Measurements from ENCODE around the gene CDHR2. TPM values are rescaled to one million over a fixed set of nuclear protein-coding genes. Genes with fewer than 3 reads are reported as not detected.

Gene CDHR2
- total RNA-seq, 4 donors from 2014 or later, result not detected

DNA sequence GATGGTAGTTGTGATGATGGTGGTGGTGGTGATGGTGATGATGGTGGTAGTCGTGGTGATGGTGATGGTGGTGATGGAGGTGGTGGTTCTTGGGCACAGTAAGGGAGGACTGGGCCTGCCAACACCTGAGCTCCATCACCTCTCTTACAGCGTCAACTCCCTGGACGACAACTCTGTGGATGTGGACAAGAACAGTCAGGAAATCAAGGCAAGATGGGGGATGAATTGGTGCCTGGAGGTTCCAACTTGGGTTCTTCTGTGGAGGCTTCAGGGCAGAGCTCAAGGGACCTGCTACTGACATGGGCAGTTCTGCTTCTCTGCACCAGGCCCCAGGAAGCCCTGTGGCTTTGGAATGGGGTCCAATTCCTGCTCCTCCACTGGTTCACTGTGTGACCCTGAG lies 43.4 kb downstream of the CDHR2 start:
- WGBS, 2 donors, result 92 to 95% methylated on average over 3 of the region's 3 CpGs
- no peak for DNase-seq (ENCODE audit: low spot score in 2 of 2)
- Histone ChIP-seq H3K27me3 (peaks cover 0 to 19% of the 10 kb centered on the region in 2 donors), H3K4me3 (no peak overlapping the region), H3K9me3 (no peaks in the 10 kb centered on the region), H3K27ac (no peak overlapping the region), H3K4me1 (peaks cover 0 to 10% (median 1%) of the 10 kb centered on the region in 4 donors), H3K36me3 (no peaks in the 10 kb centered on the region)
- TF ChIP-seq, protein P1, sequence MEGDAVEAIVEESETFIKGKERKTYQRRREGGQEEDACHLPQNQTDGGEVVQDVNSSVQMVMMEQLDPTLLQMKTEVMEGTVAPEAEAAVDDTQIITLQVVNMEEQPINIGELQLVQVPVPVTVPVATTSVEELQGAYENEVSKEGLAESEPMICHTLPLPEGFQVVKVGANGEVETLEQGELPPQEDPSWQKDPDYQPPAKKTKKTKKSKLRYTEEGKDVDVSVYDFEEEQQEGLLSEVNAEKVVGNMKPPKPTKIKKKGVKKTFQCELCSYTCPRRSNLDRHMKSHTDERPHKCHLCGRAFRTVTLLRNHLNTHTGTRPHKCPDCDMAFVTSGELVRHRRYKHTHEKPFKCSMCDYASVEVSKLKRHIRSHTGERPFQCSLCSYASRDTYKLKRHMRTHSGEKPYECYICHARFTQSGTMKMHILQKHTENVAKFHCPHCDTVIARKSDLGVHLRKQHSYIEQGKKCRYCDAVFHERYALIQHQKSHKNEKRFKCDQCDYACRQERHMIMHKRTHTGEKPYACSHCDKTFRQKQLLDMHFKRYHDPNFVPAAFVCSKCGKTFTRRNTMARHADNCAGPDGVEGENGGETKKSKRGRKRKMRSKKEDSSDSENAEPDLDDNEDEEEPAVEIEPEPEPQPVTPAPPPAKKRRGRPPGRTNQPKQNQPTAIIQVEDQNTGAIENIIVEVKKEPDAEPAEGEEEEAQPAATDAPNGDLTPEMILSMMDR (IDR thresholded peaks at IDR 0.05), result no peak
- no peak for TF ChIP-seq EP300 (IDR thresholded peaks at IDR 0.05)
- no peak for TF ChIP-seq POLR2A (IDR thresholded peaks at IDR 0.05)

- Histone ChIP-seq H3K27ac (no peak overlapping the region), H3K9me3 (no peaks in the 10 kb centered on the region), H3K36me3 (no peaks in the 10 kb centered on the region), H3K4me1 (peaks cover 0 to 10% (median 1%) of the 10 kb centered on the region in 4 donors), H3K4me3 (no peak overlapping the region), H3K27me3 (peaks cover 0 to 26% of the 10 kb centered on the region in 2 donors)
- WGBS, 2 donors, result 87 to 92% methylated on average over 12 of the region's 12 CpGs
- no peak for DNase-seq (ENCODE audit: low spot score in 2 of 2)
- no peak for TF ChIP-seq EP300 (IDR thresholded peaks at IDR 0.05)
- TF ChIP-seq, protein P1 (IDR thresholded peaks at IDR 0.05), result no peak
- TF ChIP-seq POLR2A (IDR thresholded peaks at IDR 0.05), result no peak
Measured at GRCh38 chr5:176593273-176593869, 44.2 kb downstream of the CDHR2 start.

- TF ChIP-seq EP300 (IDR thresholded peaks at IDR 0.05) (no peak), POLR2A (IDR thresholded peaks at IDR 0.05) (no peak)
- TF ChIP-seq, protein P1 (IDR thresholded peaks at IDR 0.05), result no peak
- H3K9me3 ChIP-seq, result no peaks in the 10 kb centered on the region
- H3K36me3 ChIP-seq, result no peaks in the 10 kb centered on the region
- DNase-seq (ENCODE audit: low spot score in 2 of 2), result no peak
- no peak overlapping the region for H3K27ac ChIP-seq
- peaks cover 0 to 30% of the 10 kb centered on the region in 2 donors for H3K27me3 ChIP-seq
- whole genome bisulfite sequencing, 2 donors, result 82 to 88% methylated on average over 8 of the region's 8 CpGs
- peaks cover 0 to 10% (median 1%) of the 10 kb centered on the region in 4 donors for H3K4me1 ChIP-seq
- no peak overlapping the region for H3K4me3 ChIP-seq
Measured at GRCh38 chr5:176594554-176594953, 45.4 kb downstream of the CDHR2 start.

GRCh38 chr5:176595386-176595943 lies 46.3 kb downstream of the CDHR2 start:
- peaks cover 0 to 10% (median 1%) of the 10 kb centered on the region in 4 donors for H3K4me1 ChIP-seq
- no peak overlapping the region for H3K4me3 ChIP-seq

More at GRCh38 chr5:176595386-176595943, 46.3 kb downstream of the CDHR2 start:
- Histone ChIP-seq H3K27ac (no peak overlapping the region), H3K27me3 (peaks cover 0 to 30% of the 10 kb centered on the region in 2 donors), H3K9me3 (no peaks in the 10 kb centered on the region), H3K36me3 (no peaks in the 10 kb centered on the region)
- DNase-seq (ENCODE audit: low spot score in 2 of 2), result no peak
- WGBS, 2 donors, result 71 to 93% methylated on average over 11 of the region's 11 CpGs
- TF ChIP-seq EP300 (IDR thresholded peaks at IDR 0.05) (no peak), POLR2A (IDR thresholded peaks at IDR 0.05) (no peak)
- TF ChIP-seq, protein P1 (IDR thresholded peaks at IDR 0.05), result no peak

All from tibial nerve (tissue), 4 donors.